GM21381 (cell line): ENCODE measurements around the gene PHF2.

Experiments
- ATAC-seq: cut with Tn5 transposase; IDR thresholded peaks from one replicate; pipeline ENCODE4 v1.9.1; 2021; ENCODE audit warnings: mild to moderate bottlenecking, moderate library complexity; ENCODE audit not compliant: unreplicated experiment

PHF2 gene

DNA sequence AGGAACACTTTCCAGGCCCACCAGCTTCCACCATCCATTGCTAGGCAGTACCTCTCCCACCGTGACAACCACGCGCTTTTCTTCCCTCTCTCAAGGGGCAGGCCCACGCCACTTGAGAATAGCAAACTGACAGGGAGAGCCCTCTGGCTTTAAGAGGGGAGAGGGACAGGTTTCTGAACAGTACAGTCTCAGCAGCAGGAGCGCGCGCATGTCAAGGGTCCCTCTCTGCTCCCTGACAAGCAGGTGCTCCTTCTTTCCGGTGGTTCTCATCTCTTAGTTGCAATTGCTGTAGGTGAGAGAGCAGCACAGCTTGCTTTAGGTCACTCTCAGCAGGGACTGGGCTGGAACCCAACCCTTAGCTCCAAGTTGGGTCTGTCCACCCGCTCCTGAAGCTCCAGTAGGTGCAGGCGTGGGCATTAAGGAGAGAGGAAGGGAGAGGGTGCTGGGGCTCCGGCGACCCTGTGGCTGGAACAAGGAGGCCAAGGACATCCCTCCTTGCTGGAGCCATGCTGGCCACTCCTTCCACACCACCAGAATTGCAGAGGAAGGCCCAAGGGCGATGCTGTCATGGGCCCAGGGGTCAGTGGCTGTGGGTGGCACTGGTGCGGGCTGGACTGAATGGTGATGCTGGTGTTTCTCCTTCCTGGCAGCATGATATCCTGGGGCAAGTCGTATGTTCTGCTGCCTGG is 9.0 kb upstream of the PHF2 start:
- no peak for ATAC-seq

DNA sequence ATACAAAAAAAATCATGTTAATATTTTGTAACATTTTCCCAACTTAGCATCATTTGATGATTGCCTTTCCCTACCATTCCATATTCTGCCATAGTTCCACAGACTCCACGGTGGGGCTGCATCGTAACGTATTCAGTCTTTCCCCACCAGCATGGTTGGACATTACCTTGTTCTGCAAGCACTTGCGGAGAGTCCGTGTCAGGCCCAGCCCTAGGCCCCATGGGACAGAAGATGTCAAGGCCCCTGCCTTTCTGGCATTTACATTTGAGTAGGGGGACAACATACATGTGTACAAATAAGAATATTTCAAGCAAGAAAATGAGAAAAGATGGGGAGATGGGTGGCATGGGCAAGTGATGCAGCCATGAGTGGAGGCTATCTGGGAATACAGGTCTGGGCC is 8.2 kb upstream of the PHF2 start:
- ATAC-seq: no peak

DNA sequence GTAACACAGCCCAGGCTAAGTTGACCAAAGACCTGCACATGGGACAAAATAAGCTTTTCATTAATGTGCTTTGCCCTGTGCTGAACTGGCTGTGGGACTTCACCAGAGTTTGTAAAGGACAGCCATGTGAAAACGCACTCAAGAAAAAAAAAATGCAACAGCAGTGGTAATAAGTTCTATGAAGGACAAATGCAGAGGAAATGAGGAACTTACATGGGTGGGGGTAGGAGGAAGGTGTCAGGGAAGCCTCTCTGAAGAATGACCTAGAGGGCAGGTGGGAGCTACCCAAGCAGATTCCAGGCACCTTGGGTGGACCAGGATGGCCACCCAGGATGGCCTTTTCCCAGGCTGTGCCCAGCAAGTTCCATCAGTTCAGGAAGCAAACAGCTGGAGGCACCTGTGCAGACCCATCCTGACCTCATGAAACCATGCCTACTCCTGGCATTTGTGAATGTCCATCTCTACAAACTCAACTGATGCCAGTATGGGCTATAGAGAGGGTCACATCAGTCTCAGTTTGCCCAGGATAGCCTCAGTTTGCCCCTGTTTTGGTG is 6.7 kb upstream of the PHF2 start:
- no peak for ATAC-seq

DNA sequence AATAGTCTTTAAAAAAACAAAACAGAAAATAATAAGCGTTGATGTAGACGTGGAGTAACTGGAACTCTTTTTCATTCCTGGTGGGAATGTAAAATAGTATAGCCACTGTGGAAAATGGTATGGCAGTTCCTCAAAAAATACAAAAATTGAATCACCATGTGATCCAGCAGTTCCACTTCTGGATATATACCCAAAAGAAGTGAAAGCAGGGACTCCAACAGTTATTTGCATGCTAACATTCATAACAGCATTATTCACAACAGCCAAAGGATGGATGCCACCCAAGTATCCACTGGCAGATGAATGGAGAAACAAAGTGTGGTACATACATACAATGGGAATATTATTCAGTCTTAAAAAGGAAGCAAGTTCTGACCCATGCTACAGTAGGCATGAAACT is 4.2 kb upstream of the PHF2 start:
- ATAC-seq: no peak

DNA sequence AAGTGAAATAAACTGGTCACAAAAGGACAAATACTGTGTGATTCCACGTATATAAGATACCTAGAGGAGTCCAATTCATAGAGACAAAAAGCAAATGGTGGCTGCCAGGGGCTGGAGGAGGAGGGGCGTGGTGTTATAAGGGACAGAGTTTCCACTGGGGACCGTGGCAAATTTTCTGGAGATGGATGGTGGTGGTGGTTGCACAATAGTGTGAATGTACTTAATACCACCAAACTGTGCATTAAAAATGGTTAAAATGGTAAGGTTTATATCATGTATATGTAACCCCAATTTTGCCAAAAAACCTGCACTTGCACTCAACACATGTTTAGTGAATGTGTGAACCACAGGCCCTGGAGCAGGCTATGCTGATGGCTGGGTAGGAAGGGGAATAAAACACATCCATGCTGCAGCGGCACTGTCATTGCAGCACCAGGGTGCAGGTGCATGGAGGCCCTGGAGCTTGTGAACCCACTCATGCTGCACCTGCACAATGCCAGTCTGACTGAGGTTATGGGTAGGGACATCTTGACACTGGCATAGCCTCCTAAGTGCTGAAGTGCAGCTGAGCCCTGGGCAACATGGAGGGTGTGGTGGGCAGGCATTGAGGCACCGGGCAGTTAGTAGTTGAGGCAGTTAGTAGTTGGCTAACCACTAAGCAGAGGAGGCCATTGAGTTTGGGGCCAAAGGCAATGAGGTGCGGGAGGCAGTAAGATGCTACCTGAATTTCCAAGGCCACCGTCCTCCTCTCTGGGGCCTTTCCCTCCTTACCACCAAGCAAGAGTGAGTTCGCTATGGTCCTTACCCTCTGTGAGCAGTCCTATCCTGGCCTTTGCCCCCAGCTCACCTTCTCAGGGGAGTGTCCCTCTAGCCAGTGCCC is 3.5 kb upstream of the PHF2 start:
- no peak for ATAC-seq

DNA sequence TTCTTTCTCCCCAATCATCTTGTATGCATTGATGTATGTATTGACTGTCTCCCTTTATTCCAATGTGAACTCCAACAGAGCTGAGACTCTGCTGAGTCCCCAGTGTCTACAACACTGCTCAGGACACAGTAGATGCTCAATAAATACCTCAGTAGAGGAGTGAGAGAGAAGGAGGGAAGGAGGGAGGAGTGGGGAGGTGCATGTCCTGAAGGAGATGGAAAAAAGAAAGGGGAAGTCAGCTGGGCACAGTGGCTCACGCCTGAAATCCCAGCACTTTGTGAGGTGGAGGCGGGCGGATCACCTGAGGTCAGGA is 2.9 kb upstream of the PHF2 start:
- no peak for ATAC-seq

DNA sequence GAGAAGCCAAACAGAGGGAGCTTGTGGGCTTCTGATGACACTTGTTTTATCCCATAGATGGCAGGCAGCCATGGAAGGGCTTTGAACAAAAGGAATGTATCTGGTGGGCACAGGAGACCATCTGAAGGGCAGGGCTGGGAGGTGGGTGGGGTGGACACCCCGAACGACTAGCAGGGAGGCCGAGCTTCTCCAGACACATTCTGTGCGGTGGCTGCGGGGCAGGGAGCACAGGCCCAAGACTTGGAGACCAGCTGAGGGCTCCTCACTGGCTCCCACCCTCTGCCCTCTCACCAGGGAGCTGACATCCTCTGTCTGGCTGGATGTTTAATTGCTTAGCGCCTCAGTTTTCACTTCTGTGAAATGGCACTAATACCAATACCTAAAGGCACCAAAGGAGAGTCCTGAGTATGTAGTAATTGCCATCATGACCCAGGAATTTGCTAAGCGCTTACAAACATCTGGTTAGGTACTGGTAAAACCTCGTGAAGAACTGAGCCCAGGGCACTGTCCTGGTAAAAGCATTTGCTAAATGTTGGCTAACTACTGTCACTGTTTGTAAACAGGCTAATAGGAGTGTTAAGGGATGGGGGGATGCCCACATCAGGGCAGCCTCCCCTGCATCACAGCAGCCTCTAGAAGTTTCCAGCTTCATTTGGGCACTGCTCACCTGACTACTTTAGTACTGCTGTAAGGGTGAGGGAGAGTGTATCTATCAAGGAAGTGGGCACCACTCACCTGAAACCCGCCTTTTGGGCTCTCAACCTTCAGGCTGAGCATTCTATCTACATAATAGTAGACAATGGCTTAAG is 2.1 kb upstream of the PHF2 start:
- no peak for ATAC-seq

DNA sequence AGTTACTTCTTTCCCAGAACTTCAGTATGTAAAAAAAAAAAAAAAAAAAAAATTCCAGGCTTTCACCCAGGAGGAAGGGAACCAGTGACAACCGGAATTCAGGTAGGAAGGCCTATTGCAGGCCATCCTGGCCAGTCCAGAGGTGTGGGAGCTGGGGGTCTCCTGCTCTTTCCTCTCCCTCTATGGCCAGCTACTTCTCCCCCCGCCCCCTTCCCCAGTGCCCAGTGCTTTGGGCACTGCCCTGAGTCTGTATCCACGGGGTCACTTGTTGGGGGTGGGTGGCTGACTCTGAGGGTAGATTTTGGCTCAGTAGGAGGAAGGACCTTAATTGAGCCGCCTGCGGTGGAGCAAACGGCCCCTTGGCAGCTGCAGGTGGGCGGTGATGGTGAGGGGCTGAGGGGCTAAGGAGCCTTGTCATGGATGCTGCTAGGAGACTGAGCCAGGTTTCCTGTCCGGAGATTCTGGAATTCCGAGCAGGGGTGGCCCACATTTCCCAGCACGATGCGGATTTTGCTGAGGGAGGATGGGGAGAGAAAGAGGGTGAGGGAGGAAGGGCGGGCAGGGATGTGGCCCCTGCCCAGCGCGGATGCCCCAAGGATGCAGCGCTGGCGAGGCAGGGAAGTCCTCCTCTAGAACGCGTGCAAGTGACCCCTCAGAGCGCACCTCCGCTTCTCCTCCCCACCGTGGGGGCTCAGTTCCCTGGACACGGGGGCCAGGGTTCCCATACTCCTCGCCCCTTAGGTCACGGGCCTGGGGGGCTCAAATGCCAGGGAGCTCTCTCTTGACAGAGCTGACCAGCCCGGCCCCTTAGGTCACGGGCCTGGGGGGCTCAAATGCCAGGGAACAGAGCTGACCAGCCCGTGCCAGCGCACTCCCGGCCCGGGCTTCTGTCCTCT is 1.2 kb upstream of the PHF2 start:
- no peak for ATAC-seq

DNA sequence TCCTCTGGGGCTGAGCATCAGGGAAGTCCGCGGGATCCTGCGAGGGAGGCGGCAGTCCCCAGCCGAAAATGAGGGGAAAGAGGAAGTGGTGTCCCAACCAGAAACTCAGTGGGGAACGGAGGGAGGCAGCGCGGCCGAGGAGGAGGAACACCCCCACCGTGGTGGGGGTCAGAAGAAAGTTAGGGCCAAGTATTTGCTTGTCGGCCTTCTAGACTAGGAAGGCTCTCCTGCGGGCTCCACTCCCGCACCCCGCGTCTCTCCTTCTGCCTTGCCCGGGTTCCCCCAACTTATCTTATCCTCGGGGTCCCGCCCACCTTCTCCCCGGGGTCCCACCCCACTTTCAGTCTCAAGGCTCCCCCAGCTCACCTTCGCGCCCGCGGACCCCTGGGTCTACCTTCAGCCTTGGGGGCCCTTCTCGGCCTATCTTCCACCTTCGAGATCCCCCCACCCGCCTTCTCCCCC is 557 bp upstream of the PHF2 start:
- ATAC-seq: peak; percentile 26

DNA sequence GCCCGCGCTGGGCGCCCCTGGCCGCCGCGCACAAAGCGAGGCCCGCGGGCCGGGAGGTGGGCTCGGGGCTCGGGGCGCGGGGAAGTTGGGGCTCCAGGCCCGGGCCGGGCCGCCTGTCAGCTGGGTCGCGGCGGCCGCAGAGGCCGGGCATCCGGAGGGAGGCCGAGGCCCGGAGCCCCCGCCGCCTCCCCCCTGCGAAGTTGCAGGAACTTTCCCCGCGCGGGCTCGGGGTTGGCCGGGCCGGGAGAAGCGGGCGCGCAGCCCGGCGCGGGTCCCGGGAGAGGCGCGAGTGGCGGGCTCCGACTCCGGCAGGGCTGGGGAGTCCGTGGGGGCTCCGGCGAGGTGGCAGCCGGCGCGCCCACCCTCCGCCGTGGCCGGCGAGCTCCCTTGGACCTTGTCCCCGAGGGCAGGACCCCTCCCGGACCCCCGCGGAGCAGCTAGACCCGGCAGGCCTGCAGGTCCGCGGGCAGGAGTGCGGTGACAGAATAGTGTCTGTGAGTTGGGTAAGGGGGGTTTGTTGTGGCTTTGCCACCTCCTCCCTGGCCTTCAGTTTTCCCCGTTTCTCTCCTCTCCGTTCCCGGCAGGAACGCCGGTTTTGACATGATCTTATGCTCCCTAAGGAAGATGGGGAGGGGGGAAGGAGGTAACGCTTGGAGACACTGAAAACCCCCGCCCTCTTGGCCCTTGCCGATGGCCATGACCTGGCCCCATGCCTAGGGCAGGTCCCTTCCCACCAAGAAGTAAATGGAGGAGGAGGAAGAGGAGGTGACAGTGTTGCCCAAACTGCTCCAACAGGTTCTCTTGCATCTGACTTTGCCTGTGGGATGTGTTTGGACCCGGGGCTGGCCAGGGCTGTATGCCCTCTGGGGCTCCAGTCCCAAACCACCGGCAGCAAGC is 942 bp downstream of the PHF2 start:
- ATAC-seq: peak; percentile 21

DNA sequence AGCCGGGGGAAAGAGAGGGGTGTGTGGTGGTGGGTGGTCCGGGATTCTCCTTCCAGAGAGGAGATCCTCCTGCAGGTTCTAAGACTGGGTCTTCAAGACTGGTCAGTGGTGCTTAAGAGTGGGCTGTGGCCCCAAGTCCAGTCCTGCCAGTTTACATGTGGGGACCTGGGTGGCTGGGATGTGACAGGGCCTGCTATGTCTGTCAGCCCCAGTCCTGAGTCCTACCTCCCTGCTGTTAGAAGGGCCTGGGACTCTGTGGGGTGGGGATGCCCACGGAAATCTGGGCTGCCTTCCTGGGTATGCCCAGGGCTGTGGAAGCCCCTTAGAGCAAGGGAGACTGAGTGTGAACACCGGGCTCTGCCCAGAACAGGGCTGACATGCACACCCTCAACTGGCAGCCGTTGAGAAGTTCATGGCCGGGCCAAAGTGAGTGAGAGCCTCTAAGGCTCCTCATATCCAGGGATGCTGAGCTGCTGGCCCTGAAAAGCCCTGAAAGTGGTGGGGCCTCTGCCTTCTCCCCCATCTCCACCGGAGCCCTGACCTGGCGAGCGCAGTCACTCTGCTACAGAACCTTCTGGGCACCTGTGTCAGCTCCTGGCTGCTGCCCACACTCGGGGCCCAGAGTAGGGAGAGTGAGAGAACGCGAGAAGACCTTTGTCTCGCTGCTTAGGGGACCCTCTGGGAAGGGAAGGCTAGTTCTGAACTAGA is 1.7 kb downstream of the PHF2 start:
- no peak for ATAC-seq

DNA sequence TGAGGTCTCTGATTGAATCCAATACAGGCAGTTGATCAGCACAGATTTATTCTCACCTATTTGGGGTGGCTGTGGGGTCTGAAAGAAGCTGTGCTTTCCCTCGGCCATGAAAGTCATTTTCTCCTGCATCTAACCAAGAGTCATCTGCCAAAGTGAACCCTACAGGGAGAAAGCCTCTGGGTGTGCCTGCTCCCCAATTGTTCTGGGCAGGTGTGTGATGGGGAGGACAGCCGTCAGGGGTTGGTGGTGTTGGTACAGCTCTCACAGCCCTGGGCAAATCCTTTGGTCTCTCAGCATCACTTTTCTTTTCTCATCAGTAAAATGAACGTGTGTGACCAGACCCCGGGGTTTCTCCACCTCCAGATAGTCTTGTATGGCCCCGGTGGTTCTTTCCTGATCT is 2.5 kb downstream of the PHF2 start:
- no peak for ATAC-seq

DNA sequence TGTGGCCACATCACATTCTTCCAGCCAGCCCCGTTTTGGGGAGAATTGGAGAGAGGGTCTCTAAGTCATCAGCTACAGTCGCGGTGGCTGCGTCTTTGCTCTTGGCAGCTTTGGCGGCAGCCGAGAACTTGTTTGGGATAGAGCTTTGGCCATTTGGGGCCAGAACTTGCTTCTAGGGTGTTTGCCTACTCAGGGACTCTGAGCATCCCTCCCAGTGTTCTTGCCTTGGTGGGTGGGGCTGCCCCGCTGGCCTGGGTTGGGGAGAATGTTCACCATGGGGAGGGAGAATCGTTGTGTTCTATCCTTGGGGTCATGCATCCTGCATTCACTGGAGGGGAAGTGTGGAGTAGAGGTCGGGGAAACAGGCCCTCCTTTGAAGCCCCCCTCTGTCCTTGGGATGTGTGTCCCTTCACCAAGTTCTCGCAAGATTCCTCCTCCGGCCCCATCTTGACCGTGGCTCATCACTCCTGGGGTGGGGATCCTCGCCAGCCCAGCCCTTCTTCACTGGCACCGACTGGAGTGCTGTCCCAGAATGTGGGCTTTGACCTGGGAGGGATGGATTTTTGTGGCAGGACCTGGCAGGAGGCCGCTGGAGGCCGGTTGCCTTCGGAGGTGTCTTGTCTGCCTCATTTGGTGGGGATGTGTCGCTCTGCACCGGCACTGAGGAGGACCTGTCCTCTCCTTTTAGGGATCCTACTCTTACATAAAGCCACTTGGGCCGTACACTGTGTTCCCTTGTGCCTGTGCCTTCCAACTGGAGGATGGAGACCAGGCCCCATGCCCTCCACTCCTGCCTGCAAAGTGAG is 3.5 kb downstream of the PHF2 start:
- ATAC-seq: no peak

DNA sequence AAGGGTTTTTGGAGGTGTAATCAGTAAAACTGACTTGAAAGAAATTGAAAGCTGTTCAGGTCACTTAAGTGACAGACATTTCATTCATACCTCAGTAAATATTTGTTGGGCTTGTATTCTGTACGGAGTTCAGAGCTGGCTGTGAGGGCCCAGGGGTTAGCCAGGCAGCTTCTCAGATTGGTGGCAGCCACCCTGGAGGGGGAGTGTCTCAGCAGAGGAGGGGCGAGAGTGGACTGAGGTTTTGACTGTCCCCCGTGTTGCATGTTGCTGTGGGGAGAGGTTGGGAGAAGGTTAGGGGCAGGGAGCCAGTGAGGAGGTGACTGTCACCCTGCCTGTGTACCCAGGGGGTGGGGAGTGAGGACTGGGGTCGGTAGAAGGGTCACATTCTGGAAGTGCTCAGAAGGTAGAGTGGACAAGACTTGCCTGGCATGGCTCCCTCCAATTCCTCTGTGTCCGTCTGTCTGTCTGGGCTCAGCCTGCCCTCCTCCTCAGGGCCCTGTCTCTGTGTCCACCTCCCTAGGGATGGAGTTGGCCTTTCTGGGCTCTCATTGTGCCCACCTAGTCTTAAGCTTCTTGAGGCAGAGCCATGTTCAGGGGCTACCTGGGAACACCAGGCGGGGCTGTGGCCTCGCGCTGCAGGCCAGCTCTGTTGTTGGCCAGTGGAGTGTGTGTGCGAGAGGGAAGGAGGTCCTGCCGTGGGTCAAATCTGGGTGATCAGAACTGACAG is 4.4 kb downstream of the PHF2 start:
- no peak for ATAC-seq

DNA sequence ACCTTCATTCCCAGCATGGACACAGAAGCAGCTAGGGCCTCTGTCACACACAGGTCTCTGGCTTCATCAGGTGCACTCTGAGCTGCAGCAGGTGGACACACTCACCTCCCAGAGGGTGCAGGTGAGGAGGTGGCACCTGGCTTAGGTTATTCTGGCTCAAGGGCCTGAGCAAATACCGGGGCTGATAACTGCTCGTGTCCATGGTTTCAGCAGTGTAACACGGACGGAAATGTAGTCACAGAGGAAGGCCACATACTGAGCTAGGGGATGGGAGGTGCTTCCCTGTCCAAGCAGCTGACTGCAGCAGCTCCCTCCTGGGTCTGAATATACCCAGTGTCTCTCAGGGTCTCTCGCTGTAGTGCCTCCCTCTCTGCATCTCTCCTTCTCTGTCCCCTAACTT is 5.7 kb downstream of the PHF2 start:
- no peak for ATAC-seq

DNA sequence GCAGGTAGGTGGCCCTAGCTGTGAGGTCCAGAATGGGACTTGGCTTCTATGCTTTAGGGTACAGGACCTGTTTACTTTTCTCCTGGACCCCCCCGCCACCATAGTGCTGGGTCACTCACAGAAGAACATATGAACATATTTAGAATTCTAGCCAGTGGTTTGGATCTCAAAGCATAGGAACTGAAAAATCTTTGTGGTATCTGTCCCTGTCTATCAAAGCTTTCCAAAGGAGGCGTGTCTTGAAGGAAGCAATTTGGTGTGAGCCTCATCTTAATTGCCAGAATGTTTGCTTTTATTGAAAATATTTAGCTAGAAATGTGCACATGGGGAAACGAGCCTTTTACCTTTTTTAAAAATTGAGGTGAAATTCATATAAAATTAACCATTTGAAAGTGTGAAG is 6.2 kb downstream of the PHF2 start:
- ATAC-seq: no peak

DNA sequence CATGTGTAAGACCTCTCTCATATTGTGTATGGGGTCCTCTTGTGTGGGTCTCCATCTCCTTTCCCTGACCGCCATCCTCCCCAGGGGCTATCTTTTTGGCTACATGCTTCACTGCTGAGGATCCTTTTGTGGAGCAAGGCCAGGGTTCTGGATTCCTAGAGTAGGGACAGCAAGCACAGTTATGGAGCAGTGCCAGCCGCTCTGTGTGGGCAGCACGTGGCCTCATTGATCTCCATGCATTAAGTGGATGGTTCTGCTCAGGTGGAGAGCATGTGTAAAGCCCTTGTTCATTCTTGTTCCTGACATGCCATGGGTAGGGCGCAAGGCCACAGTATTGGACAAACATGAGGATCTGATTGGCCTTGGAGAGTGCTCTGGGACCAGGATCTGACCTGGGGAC is 8.9 kb downstream of the PHF2 start:
- no peak for ATAC-seq
